Tibial nerve (tissue), 4 donors: ENCODE data around the gene MORC2.

Source experiments
- EP300 ChIP-seq, 2 donors: sonication (generic); formaldehyde crosslinking; IDR thresholded peaks; one replicate each; pipeline ENCODE4 v1.6.1; 2017; ENCODE audit warnings: antibody characterized with exemption in 2 of 2, mild to moderate bottlenecking in 1 of 2
- POLR2A ChIP-seq, 2 donors: fragments of 450-650 bp; IDR thresholded peaks; one replicate each; pipeline ENCODE4 v1.6.1; 2017; ENCODE audit warnings: antibody characterized with exemption in 2 of 2, mild to moderate bottlenecking in 2 of 2, moderate library complexity in 2 of 2
- TF ChIP-seq, protein P1 (sequence below), 5 experiments: fragments of 200-600 bp in 3 of 5; fragments of 450-650 bp in 2 of 5; sonication (generic) in 3 of 5; IDR thresholded peaks; one replicate each; pipeline ENCODE4 v1.5.1; 2016 to 2019; ENCODE audit warnings: antibody characterized with exemption in 5 of 5, mild to moderate bottlenecking in 3 of 5, moderate library complexity in 2 of 5

DNA sequence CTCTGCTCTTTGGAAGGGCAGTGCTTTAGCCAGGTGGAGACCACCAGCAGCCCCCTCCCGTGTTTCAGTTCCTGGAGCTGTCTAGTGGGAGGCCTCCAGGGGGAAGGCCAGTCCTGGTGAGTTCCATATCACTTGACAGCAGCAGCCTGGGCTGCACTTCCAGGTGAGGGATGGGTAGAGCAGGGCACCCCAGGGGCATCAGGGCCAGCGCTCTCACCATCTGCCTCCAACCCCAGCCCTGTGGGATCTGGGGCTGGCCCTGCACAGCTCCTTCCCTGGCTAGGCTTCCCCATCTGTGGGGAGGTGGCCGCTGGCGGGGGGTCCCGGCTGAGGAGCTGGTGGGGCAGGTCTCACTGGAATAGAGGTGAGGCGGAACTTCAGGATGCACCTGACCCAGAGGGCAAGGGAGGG, 60.5 kb downstream of the MORC2 start:
- no peak for TF ChIP-seq EP300 (IDR thresholded peaks at IDR 0.05)
- TF ChIP-seq, protein P1, sequence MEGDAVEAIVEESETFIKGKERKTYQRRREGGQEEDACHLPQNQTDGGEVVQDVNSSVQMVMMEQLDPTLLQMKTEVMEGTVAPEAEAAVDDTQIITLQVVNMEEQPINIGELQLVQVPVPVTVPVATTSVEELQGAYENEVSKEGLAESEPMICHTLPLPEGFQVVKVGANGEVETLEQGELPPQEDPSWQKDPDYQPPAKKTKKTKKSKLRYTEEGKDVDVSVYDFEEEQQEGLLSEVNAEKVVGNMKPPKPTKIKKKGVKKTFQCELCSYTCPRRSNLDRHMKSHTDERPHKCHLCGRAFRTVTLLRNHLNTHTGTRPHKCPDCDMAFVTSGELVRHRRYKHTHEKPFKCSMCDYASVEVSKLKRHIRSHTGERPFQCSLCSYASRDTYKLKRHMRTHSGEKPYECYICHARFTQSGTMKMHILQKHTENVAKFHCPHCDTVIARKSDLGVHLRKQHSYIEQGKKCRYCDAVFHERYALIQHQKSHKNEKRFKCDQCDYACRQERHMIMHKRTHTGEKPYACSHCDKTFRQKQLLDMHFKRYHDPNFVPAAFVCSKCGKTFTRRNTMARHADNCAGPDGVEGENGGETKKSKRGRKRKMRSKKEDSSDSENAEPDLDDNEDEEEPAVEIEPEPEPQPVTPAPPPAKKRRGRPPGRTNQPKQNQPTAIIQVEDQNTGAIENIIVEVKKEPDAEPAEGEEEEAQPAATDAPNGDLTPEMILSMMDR (IDR thresholded peaks at IDR 0.05): no peak
- TF ChIP-seq POLR2A (IDR thresholded peaks at IDR 0.05): no peak
